HK-2 (cell line): ENCODE results near the gene ANXA5.

Experiments used
- DNase-seq: peaks from one replicate; pipeline ENCODE4 v3.0.0-alpha.2; 2018; ENCODE audit not compliant: unreplicated experiment

The ANXA5 gene

GRCh38 chr4:121642876-121643585 lies 53.7 kb downstream of the ANXA5 start:
- no peak for DNase-seq

- no peak for DNase-seq
Measured at GRCh38 chr4:121642292-121642691, 54.5 kb downstream of the ANXA5 start.

GRCh38 chr4:121633653-121634052 lies 63.1 kb downstream of the ANXA5 start:
- DNase-seq = no peak

- DNase-seq = no peak
Measured at GRCh38 chr4:121632636-121633035, 64.1 kb downstream of the ANXA5 start.
